Measurements from ENCODE around the gene ANGPTL2.

DNA sequence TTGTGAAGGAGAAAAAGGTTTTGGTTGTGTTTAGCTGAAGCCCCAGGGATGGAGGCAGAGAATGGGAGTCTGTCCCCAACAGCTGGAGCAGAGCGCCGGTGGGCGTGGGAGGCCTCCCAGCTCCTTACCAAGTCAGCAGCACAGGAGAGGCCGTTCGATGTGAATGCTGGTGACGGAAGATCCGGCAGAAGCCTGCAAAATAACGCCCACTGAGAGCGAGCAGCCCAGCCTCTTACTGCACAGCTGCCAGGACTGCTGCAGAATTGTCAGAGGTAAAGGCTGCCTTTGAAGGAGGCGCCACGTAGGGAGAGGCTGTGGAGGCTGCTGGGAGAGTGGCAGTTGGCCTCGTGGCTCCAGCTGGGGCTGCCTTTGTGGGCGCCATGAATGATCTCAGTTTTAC lies 26.2 kb downstream of the ANGPTL2 start:
- TF ChIP-seq, protein P1, sequence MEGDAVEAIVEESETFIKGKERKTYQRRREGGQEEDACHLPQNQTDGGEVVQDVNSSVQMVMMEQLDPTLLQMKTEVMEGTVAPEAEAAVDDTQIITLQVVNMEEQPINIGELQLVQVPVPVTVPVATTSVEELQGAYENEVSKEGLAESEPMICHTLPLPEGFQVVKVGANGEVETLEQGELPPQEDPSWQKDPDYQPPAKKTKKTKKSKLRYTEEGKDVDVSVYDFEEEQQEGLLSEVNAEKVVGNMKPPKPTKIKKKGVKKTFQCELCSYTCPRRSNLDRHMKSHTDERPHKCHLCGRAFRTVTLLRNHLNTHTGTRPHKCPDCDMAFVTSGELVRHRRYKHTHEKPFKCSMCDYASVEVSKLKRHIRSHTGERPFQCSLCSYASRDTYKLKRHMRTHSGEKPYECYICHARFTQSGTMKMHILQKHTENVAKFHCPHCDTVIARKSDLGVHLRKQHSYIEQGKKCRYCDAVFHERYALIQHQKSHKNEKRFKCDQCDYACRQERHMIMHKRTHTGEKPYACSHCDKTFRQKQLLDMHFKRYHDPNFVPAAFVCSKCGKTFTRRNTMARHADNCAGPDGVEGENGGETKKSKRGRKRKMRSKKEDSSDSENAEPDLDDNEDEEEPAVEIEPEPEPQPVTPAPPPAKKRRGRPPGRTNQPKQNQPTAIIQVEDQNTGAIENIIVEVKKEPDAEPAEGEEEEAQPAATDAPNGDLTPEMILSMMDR (IDR thresholded peaks at IDR 0.05; ENCODE audit: low read length), result no peak
- TF ChIP-seq EZH2 (IDR thresholded peaks at IDR 0.05; ENCODE audit: borderline replicate concordance, low read length), result no peak
